GM10266 (cell line): ENCODE data around the gene FBLN2.
"Not testable (repeated sequence)": the region's sequence is repeated elsewhere in the genome, so short reads cannot be mapped to it uniquely, and the experiment has no call there.

Experiments
- DNase-seq: peaks from one replicate; pipeline ENCODE4 v3.0.0; 2012; ENCODE audit errors: extremely low spot score
- CTCF ChIP-seq: IDR thresholded peaks from 2 replicates; pipeline ENCODE4 v1.5.1; 2012; ENCODE audit warnings: mild to moderate bottlenecking, low read depth; ENCODE audit not compliant: control insufficient read depth, insufficient read depth; ENCODE audit errors: missing control alignments

The FBLN2 gene

DNA sequence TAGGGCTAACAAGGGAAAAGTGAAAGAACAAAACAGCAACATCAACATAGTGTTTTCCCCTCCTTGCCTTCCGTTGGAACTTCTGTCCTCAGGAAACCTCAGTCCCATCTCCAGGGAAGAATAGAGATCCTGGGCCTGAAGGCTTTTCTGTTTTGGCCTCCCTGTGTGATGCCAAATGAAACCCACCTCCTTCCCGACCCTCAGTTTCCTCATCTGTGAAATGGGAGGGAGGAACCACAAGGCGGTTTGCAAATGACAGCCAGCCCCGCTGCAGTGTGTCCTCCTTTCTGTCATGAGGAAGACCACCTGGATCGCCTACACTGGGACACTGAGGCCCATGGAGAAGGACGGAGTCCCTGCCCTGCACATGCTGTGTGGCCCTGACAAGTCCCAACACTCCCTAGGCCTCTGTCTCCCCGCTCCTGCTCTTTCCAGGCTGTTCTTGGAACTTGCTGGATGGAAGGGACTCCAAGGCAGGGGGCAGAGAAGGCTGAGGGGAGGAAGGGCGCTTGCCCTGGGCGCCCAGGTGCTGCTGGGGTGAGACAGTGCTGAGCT, 28.5 kb upstream of the FBLN2 start:
- DNase-seq: no peak
- TF ChIP-seq CTCF: no peak

- no peak for DNase-seq
- TF ChIP-seq CTCF: no peak
Measured at GRCh38 chr3:13521309-13521708, 27.6 kb upstream of the FBLN2 start.

GRCh38 chr3:13521749-13522148, 27.2 kb upstream of the FBLN2 start:
- not testable (repeated sequence) for DNase-seq

DNA sequence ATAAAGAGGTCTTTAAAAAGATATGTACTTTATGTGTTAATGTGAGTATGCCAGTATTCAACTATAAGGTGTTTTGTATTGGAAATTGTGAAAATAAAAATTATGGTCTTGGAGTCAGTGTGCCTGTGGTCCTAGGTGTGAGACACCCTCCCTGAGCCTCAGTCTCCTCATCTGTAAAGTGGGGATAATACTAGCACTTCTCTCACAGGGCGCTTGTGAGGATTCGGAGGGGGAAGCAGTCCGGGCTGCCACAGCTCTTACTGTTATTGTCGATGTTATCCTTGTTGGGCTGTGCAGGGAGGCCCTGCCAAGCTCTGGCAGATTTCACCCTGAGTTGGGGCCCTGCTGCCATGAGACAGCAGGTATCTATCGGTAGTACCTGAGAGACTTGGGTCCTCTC, 26.7 kb upstream of the FBLN2 start:
- no peak for DNase-seq
- no peak for TF ChIP-seq CTCF

DNA sequence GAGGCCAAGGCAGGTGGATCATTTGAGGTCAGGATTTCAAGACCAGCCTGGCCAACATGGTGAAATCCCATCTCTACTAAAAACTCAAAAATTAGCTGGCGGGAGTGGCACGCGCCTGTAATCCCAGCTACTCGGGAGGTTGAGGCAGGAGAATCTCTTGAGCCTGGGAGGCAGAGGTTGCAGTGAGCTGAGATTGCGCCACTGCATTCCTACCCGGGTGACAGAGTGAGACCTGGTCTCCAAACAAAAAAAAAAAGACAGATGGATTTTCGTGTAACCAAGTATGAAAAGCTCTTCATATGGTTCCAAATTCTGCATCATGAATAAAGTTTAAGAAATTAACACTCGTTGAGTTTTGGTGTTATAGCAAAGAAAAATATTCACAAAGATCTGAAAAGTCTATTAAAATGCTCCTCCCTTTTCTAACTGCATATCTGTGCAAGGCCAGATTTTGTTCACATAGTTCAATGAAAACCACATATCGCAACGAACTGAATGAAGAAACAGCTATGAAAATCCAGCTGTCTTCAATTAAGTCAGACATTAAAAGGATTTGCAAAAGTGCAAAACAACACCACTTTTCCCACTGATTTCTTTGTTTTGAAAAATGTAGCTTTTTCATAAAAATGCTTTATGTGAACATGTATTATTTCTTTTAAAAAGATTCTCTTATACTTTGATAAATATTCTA, 23.8 kb upstream of the FBLN2 start:
- DNase-seq: no peak
- no peak for TF ChIP-seq CTCF

- no peak for DNase-seq
- TF ChIP-seq CTCF: no peak
Measured at GRCh38 chr3:13525827-13526625, 22.9 kb upstream of the FBLN2 start.

DNA sequence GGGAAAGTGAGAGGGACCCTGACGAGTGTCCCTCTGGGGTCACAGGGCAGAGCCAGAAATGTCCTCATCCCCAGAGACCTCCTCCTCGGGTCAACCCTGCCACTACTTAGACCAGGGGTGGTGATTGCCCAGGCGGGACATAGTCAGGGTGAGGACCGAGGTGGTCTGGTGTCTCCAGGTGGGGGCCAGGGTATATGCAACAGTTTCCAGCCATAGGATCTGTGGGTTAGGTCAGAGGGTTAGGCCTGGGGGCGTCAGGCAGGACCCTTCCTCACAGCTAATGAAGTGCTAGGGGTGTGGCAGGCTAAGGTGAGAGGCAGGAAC, 22.3 kb upstream of the FBLN2 start:
- DNase-seq: no peak
- no peak for TF ChIP-seq CTCF
